ENCODE data around the gene NSUN3.

- TF ChIP-seq POLR2A (IDR thresholded peaks at IDR 0.05; ENCODE audit: low read depth, low read length) (no peak), POLR2AphosphoS5 (IDR thresholded peaks at IDR 0.05; ENCODE audit: low read depth, low read length) (no peak), PAX5 (IDR thresholded peaks at IDR 0.05; ENCODE audit: insufficient read depth, low read length, severe bottlenecking) (no peak), TAF1 (IDR thresholded peaks at IDR 0.05; ENCODE audit: low read depth, low read length) (no peak), SPI1 (IDR thresholded peaks at IDR 0.05; ENCODE audit: low read depth, low read length) (no peak), POU2F2 (IDR thresholded peaks at IDR 0.05; ENCODE audit: low read depth, low read length) (no peak)
Observed at GRCh38 chr3:94065122-94065521, 2.3 kb downstream of the NSUN3 start.

Measured in GM12891 (cell line).